ENCODE data around the gene FAM32A. TPM values are rescaled to one million over a fixed set of nuclear protein-coding genes. Genes with fewer than 3 reads are reported as not detected.

Gene FAM32A
- total and polyA plus RNA-seq, 2 donors (not counting 1 experiment from before 2014, with no cell fraction given), result 106 to 141 TPM

- no peaks in the 10 kb centered on the region for H3K9me3 ChIP-seq (ENCODE audit: control insufficient read depth, insufficient read depth, low read depth, low read length)
- H3K27me3 ChIP-seq (ENCODE audit: control insufficient read depth, insufficient read depth, low read length), result no peaks in the 10 kb centered on the region
- no peaks in the 10 kb centered on the region for H4K20me1 ChIP-seq (ENCODE audit: control insufficient read depth, extremely low read depth, insufficient read depth, low read length)
- H3K27ac ChIP-seq (ENCODE audit: insufficient read depth, low read length), result no peak overlapping the region
- DNase-seq (ENCODE audit: low read depth in 2 of 2), result no peak
- no peak overlapping the region for H3K9ac ChIP-seq (ENCODE audit: insufficient read depth, low read length)
- H3K4me3 ChIP-seq (replicated peaks in 1 of 4; ENCODE audit: control extremely low read depth in 1 of 4, insufficient read depth in 1 of 4, low read depth in 3 of 4, low read length in 4 of 4), result no peak overlapping the region
- TF ChIP-seq CTCF (conservative IDR thresholded peaks at IDR 0.05 in 1 of 2, IDR thresholded peaks at IDR 0.05 in 1 of 2; ENCODE audit: low read depth in 1 of 2, low read length in 2 of 2), result no peak
- no peak for TF ChIP-seq EZH2 (IDR thresholded peaks at IDR 0.05; ENCODE audit: low read length, missing control alignments)
- no peaks in the 10 kb centered on the region for H3K79me2 ChIP-seq (ENCODE audit: control insufficient read depth, insufficient read depth, low read length)
- H3K4me1 ChIP-seq (ENCODE audit: control insufficient read depth, extremely low read depth, insufficient read depth, low read length), result no peaks in the 10 kb centered on the region
- no peak overlapping the region for H3K4me2 ChIP-seq (ENCODE audit: extremely low read depth, insufficient read depth, low read length)
- no peak overlapping the region for H2AFZ ChIP-seq (ENCODE audit: low read length)
- no peaks in the 10 kb centered on the region for H3K36me3 ChIP-seq (ENCODE audit: control insufficient read depth, insufficient read depth, low read length)
These were observed 45.5 kb upstream of the FAM32A start for GRCh38 chr19:16139752-16140151.

GRCh38 chr19:16141043-16141442, 44.2 kb upstream of the FAM32A start:
- no peaks in the 10 kb centered on the region for H3K9me3 ChIP-seq (ENCODE audit: control insufficient read depth, insufficient read depth, low read depth, low read length)
- no peak overlapping the region for H3K4me2 ChIP-seq (ENCODE audit: extremely low read depth, insufficient read depth, low read length)
- no peaks in the 10 kb centered on the region for H3K79me2 ChIP-seq (ENCODE audit: control insufficient read depth, insufficient read depth, low read length)
- no peaks in the 10 kb centered on the region for H3K27me3 ChIP-seq (ENCODE audit: control insufficient read depth, insufficient read depth, low read length)
- no peak overlapping the region for H3K9ac ChIP-seq (ENCODE audit: insufficient read depth, low read length)
- H2AFZ ChIP-seq (ENCODE audit: low read length), result no peak overlapping the region
- H3K4me3 ChIP-seq (replicated peaks in 1 of 4; ENCODE audit: control extremely low read depth in 1 of 4, insufficient read depth in 1 of 4, low read depth in 3 of 4, low read length in 4 of 4), result no peak overlapping the region
- TF ChIP-seq CTCF (conservative IDR thresholded peaks at IDR 0.05 in 1 of 2, IDR thresholded peaks at IDR 0.05 in 1 of 2; ENCODE audit: low read depth in 1 of 2, low read length in 2 of 2), result no peak
- TF ChIP-seq EZH2 (IDR thresholded peaks at IDR 0.05; ENCODE audit: low read length, missing control alignments), result no peak
- H3K4me1 ChIP-seq (ENCODE audit: control insufficient read depth, extremely low read depth, insufficient read depth, low read length), result no peaks in the 10 kb centered on the region
- H4K20me1 ChIP-seq (ENCODE audit: control insufficient read depth, extremely low read depth, insufficient read depth, low read length), result no peaks in the 10 kb centered on the region
- DNase-seq (ENCODE audit: low read depth in 2 of 2), result no peak
- H3K36me3 ChIP-seq (ENCODE audit: control insufficient read depth, insufficient read depth, low read length), result no peaks in the 10 kb centered on the region
- no peak overlapping the region for H3K27ac ChIP-seq (ENCODE audit: insufficient read depth, low read length)

- Histone ChIP-seq H3K4me2 (ENCODE audit: extremely low read depth, insufficient read depth, low read length) (no peak overlapping the region), H4K20me1 (ENCODE audit: control insufficient read depth, extremely low read depth, insufficient read depth, low read length) (no peaks in the 10 kb centered on the region), H3K27me3 (ENCODE audit: control insufficient read depth, insufficient read depth, low read length) (no peaks in the 10 kb centered on the region), H3K4me1 (ENCODE audit: control insufficient read depth, extremely low read depth, insufficient read depth, low read length) (no peaks in the 10 kb centered on the region), H3K36me3 (ENCODE audit: control insufficient read depth, insufficient read depth, low read length) (no peaks in the 10 kb centered on the region), H3K27ac (ENCODE audit: insufficient read depth, low read length) (no peak overlapping the region), H3K4me3 (replicated peaks in 1 of 4; ENCODE audit: control extremely low read depth in 1 of 4, insufficient read depth in 1 of 4, low read depth in 3 of 4, low read length in 4 of 4) (no peak overlapping the region), H2AFZ (ENCODE audit: low read length) (no peak overlapping the region), H3K79me2 (ENCODE audit: control insufficient read depth, insufficient read depth, low read length) (no peaks in the 10 kb centered on the region), H3K9ac (ENCODE audit: insufficient read depth, low read length) (no peak overlapping the region), H3K9me3 (ENCODE audit: control insufficient read depth, insufficient read depth, low read depth, low read length) (no peaks in the 10 kb centered on the region)
- no peak for DNase-seq (ENCODE audit: low read depth in 2 of 2)
- TF ChIP-seq EZH2 (IDR thresholded peaks at IDR 0.05; ENCODE audit: low read length, missing control alignments), result no peak
- no peak for TF ChIP-seq CTCF (conservative IDR thresholded peaks at IDR 0.05 in 1 of 2, IDR thresholded peaks at IDR 0.05 in 1 of 2; ENCODE audit: low read depth in 1 of 2, low read length in 2 of 2)
These were observed 43.1 kb upstream of the FAM32A start for GRCh38 chr19:16142032-16142580.
